NT2/D1 (cell line): Measurements from ENCODE around the gene GALNT14.
"Not testable (repeated sequence)": the region's sequence is repeated elsewhere in the genome, so short reads cannot be mapped to it uniquely, and the experiment has no call there.

ENCODE experiments used
- DNase-seq: peaks from one replicate; pipeline ENCODE4 v3.0.0-alpha.2; 2011; ENCODE audit warnings: low read depth, low spot score
- H3K27me3 ChIP-seq: 2 replicates; pipeline ENCODE4 v1.6.0; 2011; ENCODE audit warnings: mild to moderate bottlenecking; ENCODE audit not compliant: insufficient read length, insufficient read depth
- H3K36me3 ChIP-seq: 2 replicates; pipeline ENCODE4 v1.6.1; 2011; ENCODE audit warnings: mild to moderate bottlenecking, low read length, mixed read lengths; ENCODE audit not compliant: insufficient read depth, insufficient read length
- H3K4me1 ChIP-seq: 2 replicates; pipeline ENCODE4 v1.5.1; 2011; ENCODE audit not compliant: insufficient read depth, insufficient read length
- H3K4me3 ChIP-seq: 2 replicates; pipeline ENCODE4 v1.5.1; 2011; ENCODE audit warnings: low read depth; ENCODE audit not compliant: insufficient read length
- H3K9ac ChIP-seq: 2 replicates; pipeline ENCODE4 v1.6.0; 2011; ENCODE audit warnings: low read depth; ENCODE audit not compliant: insufficient read length
- H3K9me3 ChIP-seq: 2 replicates; pipeline ENCODE4 v1.5.1; 2011; ENCODE audit warnings: mild to moderate bottlenecking, low read length; ENCODE audit not compliant: insufficient read depth
- SUZ12 ChIP-seq: IDR thresholded peaks from 2 replicates; pipeline ENCODE4 v1.6.1; 2011; ENCODE audit not compliant: insufficient read length, insufficient read depth; ENCODE audit errors: extremely low read depth
- YY1 ChIP-seq: IDR thresholded peaks from 2 replicates; pipeline ENCODE4 v1.6.1; 2011; ENCODE audit not compliant: insufficient read length, insufficient read depth
- ZNF274 ChIP-seq: IDR thresholded peaks from 2 replicates; pipeline ENCODE4 v1.6.1; 2011; ENCODE audit warnings: mild to moderate bottlenecking, low read depth, low read length

The GALNT14 gene, protein sequence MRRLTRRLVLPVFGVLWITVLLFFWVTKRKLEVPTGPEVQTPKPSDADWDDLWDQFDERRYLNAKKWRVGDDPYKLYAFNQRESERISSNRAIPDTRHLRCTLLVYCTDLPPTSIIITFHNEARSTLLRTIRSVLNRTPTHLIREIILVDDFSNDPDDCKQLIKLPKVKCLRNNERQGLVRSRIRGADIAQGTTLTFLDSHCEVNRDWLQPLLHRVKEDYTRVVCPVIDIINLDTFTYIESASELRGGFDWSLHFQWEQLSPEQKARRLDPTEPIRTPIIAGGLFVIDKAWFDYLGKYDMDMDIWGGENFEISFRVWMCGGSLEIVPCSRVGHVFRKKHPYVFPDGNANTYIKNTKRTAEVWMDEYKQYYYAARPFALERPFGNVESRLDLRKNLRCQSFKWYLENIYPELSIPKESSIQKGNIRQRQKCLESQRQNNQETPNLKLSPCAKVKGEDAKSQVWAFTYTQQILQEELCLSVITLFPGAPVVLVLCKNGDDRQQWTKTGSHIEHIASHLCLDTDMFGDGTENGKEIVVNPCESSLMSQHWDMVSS

DNA sequence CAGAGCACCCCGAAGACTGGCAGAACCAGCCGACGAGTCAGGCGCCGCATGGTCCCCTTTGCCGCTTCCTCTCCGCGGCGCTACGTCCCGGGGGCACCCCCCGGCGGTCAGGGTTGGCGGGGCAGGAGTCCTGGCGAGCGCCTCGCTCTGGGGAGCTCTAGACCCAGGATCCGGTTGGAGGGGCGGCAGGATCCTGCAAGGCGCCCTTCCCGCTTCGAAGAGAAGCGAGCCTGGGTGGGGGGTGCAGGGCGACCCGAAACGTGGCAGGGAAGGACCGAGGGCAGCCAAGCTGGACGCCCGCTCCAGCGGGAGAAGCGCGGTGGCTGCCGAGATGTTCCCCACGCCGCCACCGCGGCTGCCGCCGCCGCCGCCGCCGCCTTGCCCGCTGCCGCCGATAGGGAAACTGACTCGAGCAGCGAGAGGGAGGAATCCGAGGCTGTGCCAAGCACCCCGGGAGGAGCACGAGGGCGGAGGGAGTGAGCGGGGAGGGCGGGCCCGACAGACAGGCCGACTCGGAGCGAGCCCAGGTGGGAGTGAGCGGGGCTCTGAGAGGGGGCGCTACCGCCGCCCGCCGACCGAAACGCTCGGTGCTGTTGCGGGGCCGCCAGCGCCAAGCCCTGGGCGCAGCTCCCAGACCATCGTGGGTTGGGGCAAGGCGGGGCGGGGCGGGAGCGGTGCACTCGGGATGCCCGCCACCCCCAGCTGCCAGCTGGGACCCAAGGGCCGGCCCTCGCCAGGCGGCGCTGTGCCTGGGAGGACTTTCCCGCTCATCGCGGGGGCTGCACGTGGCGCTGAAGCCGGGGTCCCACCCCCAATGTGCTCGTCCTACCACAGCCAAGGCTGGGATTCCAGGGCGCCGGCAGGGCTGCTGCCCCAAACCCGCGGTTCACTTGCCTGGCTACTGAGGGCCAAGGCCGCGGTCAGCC is at the start of gene GALNT14:
GALNT14 (minus strand) TSS at position 404 of the 926 bp plus-strand sequence; CDS start at position 50, 354 bp downstream.
- Histone ChIP-seq H3K9ac (peak within 1 kb of the TSS; percentile 72), H3K9me3 (peaks cover 14% of the 10 kb centered on the region; the same call in 1 of the 2 replicates), H3K27me3 (peaks cover 39% of the 10 kb centered on the region), H3K4me1 (peaks cover 8% of the 10 kb centered on the region), H3K4me3 (peak within 1 kb of the TSS; percentile 57), H3K36me3 (no peaks in the 10 kb centered on the region)
- peak; percentile 51 for DNase-seq
- no peak for TF ChIP-seq ZNF274
- no peak for TF ChIP-seq YY1
- TF ChIP-seq SUZ12: no peak

DNA sequence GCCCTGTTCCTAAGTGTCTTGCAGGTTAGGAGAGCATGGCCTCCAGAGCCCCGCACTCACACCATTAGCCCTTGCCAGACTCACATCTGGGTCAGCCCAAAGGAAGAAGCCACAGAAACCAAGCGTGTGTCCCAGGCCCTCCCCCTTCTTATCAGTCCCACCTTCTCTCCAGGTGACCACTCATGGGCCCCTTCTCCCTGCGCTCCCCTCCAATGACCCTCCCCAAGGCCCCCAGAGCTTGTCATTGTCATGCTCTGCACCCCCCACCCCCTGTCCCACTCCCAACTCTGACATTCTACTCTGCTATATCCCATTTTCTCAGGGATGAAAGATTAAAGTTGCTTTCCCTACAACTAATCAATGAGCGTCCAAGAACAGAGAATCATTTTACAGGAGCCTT is 48.9 kb upstream of the GALNT14 start:
- no peak overlapping the region for H3K4me3 ChIP-seq
- H3K9me3 ChIP-seq: no peaks in the 10 kb centered on the region
- H3K4me1 ChIP-seq: no peaks in the 10 kb centered on the region

DNA sequence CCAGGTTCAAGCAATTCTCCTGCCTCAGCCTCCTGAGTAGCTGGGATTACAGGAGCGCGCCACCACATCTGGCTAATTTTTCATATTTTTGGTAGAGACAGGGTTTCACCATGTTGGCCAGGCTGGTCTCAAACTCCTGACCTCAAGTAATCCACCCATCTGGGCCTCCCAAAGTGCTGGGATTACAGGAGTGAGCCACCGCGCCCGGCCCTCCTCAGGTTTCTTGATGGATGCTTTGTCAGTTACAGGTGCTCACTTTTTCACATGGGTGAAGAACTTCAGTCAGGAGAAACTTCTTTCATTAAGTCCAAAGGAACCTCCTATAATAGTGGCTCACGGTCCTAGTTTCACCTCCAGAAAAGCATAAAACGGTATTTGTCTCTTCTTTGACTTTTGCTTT is 45.7 kb upstream of the GALNT14 start:
- H3K36me3 ChIP-seq, H3K27me3 ChIP-seq, H3K9ac ChIP-seq, H3K4me3 ChIP-seq, H3K4me1 ChIP-seq, H3K9me3 ChIP-seq, DNase-seq: not testable (repeated sequence)

More for the DNA sequence above, 48.9 kb upstream of the GALNT14 start:
- TF ChIP-seq SUZ12 (no peak), ZNF274 (no peak), YY1 (no peak)
- H3K36me3 ChIP-seq: no peaks in the 10 kb centered on the region
- no peak overlapping the region for H3K9ac ChIP-seq
- DNase-seq: no peak
- H3K27me3 ChIP-seq: peaks cover 3% of the 10 kb centered on the region

DNA sequence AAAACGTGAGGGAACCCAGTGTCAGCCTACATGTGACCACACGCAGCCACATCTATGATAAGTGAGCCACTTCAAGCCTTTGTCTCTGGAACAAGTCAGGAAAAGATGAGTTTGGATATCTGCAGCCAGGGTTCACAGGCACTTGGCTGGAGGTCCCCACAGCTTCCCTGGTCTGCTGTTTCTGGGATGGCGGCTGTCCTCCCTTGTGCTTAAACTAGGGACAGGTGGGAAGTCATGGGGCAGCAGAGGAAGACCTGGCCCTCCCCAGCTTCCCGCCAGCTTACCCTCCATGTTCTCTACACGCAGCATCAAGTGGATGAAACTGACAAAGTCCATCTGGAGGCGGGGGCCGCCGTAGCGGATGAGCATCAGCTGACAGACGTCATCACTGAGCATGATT is 38.5 kb upstream of the GALNT14 start:
- DNase-seq: no peak
- Histone ChIP-seq H3K9ac (no peak overlapping the region), H3K27me3 (no peaks in the 10 kb centered on the region), H3K4me3 (no peak overlapping the region), H3K36me3 (no peaks in the 10 kb centered on the region), H3K4me1 (no peaks in the 10 kb centered on the region), H3K9me3 (no peaks in the 10 kb centered on the region)
- no peak for TF ChIP-seq ZNF274
- no peak for TF ChIP-seq YY1
- no peak for TF ChIP-seq SUZ12

DNA sequence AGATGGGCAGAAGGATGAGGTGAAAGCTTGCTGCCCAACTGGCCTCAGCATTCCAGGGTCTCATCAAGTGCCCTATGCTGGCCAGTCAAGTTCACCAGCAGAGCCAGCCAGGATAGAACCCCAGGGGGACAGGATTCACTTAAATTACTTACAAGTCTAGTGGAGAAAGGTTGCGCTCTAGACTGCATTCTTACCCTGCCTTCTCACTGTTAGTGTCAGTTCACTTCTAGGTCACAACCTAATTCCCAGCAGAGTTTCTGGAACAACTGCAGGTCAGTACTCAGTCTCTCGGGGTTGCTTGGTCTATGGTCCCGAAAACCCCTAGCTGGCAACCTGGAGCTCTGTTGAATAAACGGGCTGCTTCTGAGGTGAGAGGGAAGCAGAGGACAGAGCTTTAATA is 32.9 kb upstream of the GALNT14 start:
- Histone ChIP-seq H3K4me1 (no peaks in the 10 kb centered on the region), H3K36me3 (no peaks in the 10 kb centered on the region), H3K9me3 (no peaks in the 10 kb centered on the region), H3K9ac (no peak overlapping the region), H3K27me3 (no peaks in the 10 kb centered on the region), H3K4me3 (no peak overlapping the region)
- TF ChIP-seq YY1: no peak
- no peak for TF ChIP-seq ZNF274
- no peak for TF ChIP-seq SUZ12
- no peak for DNase-seq

DNA sequence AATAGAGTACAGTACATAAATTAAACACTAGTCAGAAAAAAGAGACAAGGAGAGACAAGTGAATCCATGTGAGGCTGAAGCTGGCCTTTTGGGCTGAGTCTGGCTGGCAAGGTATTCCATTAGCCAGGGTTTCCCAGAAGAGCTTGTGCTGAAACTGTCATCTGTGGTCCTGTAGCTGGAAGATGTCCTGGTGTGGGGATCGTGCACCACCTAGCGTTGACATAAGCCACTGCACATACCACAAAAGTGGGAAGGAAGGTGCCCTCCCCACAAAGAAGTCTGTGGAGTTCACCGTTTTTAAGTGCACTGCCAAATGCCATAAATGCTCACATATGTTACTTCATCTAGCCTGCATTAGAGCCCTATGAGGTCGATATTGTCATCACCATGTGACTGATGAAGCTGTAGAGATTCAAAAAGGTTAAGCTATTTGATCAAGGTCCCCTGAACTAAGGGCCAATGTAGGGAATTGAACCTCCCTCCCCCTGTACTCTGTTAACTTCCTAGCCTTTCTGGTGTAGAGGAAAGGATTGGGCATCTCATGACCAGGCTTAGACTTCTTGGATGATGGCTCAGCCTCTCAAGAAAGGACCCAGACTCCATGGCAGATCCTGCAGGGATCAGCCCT is 31.9 kb upstream of the GALNT14 start:
- no peak overlapping the region for H3K4me3 ChIP-seq
- TF ChIP-seq ZNF274: no peak
- no peak for TF ChIP-seq YY1
- TF ChIP-seq SUZ12: no peak
- H3K4me1 ChIP-seq: no peaks in the 10 kb centered on the region
- H3K27me3 ChIP-seq: no peaks in the 10 kb centered on the region
- peak; percentile 68 for DNase-seq
- H3K36me3 ChIP-seq: no peaks in the 10 kb centered on the region
- no peaks in the 10 kb centered on the region for H3K9me3 ChIP-seq
- H3K9ac ChIP-seq: no peak overlapping the region
